HG03442 (cell line): ENCODE data around the gene FBXO42.
"Not testable (repeated sequence)": the region's sequence is repeated elsewhere in the genome, so short reads cannot be mapped to it uniquely, and the experiment has no call there.

ENCODE experiments used
- ATAC-seq: cut with Tn5 transposase; IDR thresholded peaks from one replicate; pipeline ENCODE4 v1.9.1; 2021; ENCODE audit warnings: mild to moderate bottlenecking, moderate library complexity; ENCODE audit not compliant: unreplicated experiment

FBXO42 gene

DNA sequence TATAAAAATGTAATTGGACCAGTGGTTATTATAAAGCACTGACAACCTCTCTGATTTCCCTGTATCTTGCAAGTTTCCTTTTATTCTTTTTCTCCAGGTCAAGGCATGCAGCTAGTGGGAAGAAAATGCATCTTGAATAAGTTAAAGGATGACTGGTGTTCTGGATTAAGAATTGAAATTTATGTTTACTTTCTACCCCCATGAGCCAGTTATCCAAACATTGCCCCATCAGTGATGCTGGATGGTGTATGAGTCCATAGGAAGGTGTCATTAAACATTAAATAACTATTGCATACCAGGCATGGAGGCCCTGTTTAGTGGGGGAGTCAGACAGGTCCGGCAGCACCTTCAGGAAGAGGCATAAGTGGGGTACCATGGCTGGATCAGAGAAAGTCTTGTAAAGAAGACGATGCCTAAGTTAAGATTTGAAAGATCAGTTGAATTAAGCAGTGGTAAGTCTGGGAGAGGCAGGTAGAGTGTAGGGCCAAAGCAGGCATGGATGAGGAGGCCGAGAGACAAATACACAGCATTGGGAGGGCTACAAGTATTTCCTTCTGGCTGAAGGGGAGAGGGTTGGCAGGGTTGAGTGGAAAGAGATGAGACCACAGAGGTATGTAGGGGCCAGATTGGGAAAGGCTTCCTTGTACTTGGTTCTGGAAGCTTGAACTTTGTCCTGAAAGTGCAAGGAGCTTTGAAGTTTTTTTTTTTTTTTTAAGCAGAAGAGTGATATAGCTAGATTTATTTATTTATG is 20.4 kb upstream of the FBXO42 start:
- no peak for ATAC-seq

DNA sequence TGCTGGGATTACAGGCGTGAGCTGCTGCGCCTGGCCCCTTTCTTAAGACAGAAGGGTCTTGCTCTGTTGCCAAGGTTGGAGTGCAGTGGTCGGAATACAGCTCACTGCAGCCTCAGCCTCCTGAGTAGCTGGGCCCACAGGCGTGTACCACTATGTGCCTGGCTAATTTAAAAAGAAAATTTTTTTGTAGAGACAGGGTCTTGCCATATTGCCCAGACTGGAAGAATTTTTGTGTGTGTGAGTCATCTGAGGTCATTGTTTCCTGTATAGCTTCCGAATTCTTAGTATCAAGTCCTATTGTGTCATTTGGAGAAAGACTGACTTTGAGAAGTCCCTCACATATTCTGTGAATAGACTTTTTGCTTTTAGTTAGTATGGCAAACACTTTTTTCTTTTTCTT is 19.4 kb upstream of the FBXO42 start:
- no peak for ATAC-seq

DNA sequence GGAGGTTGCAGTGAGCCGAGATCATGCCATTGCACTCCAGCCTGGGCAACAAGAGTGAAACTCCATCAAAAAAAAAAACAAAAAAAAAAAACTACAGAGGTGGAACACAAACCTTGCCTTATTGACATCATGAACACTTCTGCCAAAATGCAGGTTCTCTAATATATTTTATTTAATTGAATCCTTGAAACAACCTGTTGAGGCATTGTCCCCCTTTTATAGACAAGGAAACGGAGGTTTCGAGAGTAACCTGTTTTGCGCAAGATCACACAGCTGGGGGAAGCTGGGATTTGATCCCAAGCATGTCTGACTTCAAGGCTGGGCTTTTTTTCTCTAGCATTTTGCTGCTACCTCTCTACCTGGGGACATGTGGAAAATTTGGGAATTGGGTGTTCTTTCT is 17.5 kb upstream of the FBXO42 start:
- no peak for ATAC-seq

DNA sequence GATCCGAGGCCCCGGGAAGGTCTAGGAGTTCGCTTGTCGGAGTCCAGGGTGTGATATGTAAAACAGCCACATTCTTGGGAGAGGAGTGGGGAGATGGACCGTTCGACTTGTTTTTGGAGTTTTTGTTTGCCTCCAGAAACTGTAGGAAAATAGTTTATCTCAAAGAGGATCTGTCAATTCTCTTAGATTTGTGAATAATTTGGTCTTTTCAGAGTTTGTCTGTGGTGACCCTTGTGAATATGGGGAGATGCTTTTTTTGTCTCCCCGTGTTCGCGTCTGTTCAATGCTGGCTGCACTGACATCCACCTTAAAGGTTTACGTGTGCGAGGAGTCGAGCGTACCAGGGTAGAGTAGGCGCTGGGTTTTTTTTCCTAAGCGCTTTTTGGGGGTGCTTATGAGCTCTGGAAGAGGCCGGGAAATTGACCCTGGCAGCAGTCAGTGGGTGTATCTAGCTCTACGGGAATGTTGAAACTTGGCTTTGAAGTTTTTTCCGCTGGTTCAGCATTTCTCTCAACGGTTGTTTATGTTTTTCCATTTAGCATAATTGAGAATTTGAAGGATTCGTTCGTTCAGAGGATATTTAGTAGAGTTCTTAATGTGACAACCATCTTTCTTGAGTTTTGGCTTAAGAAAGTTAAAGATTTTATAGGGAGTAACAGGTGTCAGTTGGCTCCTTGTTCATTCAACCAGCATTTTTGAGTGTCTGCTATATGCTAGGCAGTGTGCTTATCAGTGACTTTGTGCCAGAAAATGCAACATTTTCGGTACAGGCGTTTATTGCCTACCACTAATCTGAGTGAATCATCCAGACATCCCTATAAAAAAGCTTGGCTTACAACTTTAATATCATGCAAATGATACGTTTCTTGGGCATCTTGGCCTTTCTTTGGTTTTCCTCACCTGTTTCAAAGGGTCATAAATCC is 15.9 kb upstream of the FBXO42 start:
- ATAC-seq: no peak

DNA sequence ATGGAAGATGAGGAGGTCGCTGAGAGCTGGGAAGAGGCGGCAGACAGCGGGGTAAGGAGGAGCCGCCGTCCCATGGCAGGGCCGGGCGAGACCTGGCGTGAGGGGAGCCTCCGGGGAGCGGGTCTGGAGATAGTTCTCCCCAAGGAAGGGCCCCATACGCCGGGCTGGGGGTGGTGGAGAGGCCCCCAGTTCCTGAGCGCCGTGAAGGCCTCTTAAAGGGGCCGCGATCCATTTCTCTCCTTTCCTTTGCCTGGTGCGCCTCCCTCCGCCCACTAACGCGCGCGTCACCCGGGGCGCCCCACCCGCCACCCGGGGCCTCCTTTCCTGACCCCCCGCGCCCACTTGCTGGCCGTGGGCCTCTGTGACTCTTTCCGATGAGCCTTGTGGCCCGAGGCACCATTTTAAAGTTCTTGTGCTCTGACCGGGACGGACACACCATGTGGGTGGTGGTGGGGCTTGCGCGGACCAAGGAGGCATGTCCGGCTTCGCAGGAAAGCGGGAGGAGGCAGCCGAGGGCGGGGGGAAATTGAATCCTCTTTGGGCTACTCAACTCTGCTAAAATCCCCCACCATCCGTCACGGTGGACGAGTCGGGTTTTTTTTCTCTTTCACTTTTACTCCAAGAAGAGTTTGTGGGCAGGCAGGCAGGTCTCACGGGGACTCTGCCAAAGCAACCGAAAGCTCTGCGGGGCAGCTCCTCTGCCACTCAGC is 15.1 kb upstream of the FBXO42 start:
- ATAC-seq: peak; percentile 65

DNA sequence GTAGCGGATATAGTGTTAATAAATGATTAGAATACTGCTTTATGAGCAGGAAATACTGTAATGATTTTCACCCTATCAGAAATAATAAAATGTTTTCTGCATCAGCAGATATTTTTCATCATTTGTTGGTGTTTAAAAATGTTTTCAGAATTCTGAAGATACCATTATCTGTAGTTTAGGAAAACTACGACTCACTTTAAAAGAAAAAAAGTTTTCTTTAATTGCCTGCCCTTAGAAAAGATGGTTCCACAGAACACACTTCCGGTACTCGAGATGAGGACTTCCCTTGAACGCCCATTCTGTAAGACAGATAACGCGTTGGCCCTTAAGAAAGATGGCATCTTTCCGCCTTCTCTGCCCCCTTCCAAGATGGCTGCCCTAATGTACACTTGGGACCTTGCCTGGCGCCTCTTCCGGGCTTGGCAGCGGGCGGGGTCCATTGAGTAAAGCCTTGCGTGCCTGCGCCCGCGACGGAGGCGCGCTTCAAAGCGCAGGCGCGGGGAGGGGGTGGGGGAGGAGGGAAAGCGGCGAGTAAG is 14.5 kb upstream of the FBXO42 start, which contains the start of gene SZRD1:
Gene SZRD1 (plus strand): TSS at position 521 of the 536 bp plus-strand sequence. CDS start 16 bp downstream, outside the sequence.
- peak; percentile 75 for ATAC-seq

DNA sequence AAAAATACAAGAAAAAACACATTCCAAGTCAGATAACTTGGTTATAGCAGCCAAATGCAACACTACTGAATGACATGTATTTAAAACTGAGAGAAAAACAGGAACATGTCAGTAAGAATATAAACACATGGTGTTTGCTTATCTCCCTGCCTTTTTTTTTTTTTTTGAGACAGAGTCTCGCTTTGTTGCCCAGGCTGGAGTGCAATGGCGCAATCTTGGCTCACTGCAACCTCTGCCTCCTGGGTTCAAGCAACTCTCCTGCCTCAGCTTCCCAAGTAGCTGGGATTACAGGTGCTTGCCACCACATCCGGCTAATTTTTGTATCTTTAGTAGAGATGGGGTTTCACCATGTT is 12.8 kb upstream of the FBXO42 start:
- not testable (repeated sequence) for ATAC-seq

DNA sequence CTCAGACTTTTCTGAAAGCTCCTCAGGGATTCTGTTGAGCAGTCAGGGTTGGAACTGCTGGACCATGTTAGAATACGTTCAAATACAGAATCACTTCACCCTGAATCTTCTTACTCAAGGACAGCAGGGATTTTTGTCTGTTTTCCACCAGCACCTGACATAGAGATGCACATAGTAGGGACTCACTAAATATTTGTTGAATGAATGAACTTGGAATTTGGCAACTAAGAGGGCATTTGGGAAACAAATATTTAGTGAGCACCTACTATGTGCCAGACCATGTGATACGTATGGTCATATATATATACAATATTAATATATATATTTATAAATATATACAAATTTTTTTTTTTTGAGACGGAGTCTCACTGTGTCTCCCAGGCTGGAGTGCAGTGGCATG is 4.6 kb upstream of the FBXO42 start:
- no peak for ATAC-seq

DNA sequence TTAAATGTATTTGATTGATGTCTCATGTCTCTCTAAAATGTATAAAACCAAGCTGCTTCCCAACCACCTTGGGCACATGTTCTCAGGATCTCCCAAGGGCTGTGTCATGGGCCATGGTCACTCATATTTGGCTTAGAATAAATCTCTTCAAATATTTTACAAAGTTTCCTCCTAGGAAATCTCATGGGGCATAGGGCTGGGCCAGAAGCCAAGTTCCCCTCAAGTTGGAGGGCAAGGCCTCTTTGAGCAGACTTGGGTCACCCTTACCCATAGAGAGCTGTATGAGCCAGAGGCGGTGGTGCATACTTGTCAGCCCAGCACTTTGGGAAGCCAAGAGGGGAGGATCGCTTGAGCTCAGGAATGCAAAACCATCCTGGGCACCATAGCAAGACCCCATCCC is 2.3 kb upstream of the FBXO42 start:
- no peak for ATAC-seq

DNA sequence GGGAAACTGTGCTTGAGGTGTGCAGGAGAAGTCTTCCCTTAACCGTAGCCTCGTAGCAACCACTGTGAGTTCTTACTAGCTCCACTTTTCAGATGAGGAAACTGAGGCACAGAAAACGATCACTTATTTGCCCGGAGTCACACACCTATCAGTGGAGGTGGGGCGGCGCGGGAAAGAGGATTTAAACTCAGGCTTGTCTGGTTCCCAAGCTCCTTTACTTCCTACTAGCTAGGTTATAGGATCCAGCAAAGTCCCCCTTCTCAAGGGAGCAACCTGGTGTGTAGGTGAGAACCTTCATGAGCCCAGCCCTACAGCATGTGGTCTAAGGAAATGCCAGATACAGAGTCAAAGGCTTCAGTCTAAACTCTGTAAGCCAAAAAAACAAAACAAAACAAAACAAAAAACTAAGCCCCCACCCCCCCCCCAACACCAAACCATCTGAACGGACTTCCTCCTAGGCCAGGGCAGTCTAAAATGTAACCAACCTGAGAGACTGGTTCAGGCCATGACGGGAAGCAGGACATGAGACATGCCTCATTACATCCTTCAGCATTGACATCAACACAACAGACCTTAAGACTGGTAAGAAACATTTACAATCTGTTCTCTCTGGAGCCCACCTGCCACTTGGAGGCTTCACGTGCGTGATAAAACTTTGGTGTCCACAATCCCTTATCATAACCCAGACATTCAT is 709 bp upstream of the FBXO42 start:
- no peak for ATAC-seq

DNA sequence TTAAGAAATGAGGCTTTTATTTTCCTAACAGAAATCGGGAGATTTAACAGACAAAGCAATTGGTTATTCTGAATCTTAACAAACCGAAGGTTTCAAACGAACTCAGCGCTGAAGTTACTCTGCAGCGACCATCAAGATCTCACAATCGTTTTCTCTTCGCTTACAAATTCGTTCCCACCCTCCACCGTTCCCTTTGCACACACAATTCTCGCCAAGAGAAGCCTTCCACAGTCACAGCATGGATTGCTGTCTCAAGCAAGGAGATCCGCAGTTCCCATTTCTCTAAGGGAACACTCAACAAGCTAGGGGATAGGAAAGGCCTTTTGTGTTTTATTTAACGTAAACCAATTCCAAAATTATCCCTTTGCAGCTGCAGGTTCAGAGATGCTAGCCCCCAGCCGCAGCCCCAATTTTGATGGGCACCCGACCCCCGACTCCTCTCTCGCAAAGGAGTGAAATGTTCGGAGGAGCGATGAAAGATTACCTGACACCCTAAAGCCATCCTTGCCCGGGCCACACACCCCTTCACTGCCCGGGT is 755 bp downstream of the FBXO42 start:
- no peak for ATAC-seq

DNA sequence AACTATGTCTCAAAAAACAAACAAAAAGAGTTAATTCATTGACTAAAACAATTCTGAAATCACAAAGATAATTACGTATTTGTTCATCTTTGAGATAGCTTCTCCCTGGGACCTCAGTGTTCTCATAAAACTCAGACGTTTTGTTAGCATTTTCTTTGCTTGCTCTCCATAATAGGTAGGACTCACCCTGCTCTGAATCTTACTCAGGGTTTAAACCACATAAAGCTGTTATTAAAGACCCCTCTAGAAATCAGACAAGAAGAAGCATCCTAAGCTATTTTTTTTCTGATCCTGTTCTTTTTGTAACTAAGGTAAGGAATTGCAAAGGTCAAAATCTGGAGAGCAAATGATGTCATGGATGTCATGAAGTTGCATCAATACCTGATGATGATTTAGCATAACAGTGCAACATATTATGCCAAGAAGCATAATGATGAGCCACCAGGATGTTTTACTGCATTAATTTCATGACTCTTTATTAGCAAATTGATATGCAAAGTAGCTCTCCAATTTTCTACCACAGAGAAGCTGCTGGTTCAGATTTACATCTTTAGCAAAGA is 2.4 kb downstream of the FBXO42 start:
- no peak for ATAC-seq

DNA sequence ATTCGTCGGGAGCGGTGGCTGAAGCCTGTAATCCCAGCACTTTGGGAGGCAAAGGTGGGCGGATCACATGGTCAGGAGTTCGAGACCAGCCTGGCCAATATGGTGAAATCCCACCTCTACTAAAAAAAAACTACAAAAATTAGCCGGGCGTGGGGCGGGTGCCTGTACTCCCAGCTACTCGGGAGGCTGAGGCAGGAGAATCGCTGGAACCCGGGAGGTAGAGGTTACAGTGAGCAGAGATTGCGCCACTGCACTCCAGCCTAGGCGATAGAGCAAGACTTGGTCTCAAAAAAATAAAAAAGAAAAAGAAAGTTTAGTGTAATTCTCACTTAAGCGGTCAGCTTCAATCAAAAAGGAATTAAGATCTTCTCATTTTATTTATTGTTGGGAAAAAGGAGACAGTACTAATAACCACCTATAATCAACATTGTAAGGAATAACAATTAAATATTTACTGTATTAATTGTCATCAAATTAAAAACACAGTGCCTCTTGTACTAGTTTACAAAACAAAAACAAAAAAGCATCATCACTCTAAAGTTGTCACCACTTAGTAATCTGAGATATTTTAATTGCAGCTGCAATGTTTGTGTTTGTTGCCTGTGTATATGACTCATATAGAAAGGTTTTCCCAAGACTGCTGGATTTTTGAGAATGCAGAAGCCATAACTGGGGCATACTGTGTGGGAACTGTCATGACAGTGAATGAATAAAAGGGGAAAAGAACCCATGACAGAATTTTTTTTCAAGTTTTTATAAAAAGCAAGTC is 3.7 kb downstream of the FBXO42 start:
- no peak for ATAC-seq

DNA sequence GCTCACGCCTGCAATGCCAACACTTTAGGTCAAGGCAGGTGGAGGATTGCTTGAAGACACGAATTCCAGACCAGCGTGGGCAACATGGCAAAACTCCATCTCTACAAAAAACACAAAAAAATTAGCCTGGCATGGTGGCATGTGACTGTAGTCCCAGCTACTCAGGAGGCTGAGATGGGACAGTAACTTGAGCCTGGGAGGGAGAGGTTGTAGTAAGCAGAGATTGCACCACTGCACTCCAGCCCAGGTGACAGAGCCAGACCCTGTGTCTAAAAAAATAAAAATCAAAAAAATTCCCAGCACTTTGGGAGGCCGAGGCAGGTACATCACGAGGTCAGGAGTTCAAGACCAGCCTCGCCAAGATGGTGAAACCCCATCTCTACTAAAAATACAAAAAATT is 9.0 kb downstream of the FBXO42 start:
- not testable (repeated sequence) for ATAC-seq

DNA sequence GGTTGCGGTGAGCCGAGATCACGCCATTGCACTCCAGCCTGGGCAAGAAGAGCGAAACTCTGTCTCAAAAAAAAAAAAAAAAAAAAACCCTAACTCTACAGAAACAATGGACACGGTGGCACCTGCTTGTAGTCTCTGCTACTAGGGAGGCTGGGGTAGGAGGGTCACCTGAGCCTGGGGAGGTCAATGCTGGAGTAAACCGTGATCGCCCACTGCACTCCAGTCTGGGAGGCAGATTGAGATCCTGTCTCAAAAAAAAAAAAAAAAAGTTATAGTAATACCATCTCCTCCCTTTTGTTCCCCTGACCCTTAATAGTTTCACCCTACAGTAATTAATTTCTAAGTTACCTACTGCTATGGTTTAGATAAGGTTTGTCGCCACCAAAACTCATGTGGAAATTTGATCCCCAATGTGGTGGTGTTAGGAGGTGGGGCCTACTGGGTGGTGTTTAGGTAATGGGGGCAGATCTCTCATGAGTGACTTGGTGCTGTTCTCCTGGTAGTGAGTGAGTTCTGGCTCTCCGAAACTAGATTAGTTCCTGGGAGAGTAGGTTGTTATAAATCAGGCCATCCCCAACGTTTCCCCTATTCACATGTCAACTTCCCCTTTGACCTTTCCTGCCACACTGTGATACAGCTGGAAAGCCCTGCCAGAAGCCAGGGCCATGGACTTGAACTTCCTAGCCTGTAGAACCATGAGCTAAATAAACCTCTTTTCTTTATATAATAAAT is 9.8 kb downstream of the FBXO42 start:
- no peak for ATAC-seq

DNA sequence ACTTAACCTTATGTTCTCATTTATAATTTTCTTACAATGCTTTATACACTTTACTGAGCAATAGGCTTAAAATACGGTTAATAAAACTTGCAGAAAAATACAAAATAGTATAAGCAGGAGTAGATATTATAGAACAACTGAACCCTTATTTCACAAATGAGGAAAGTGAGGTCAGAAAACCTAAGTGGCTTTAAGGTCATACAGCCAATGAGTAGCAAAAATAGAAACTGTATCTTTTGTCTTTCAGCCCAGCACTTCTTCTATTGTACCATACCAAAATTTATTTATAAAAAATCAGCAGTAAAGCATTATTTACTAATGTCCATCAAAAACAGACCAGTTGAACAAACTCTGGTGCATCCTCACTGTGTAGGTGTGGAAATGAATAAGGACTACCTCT is 11.6 kb downstream of the FBXO42 start:
- no peak for ATAC-seq

DNA sequence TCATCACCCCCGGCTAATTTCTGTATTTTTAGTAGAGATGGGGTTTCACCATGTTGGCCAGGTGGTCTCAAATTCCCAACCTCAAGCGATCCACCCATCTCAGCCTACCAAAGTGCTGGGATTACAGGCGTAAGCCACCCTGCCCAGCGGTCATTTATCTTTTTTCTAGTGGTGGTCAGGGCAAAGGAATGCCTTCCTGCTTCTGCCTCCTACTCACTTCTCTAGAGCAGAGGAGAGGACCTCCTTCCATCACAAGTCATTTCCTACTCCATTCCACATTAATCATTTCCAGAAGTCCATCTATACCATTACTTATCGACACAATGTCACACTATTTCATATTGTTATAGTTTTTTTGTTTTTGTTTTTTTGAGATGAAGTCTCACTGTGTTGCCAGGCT is 13.3 kb downstream of the FBXO42 start:
- ATAC-seq: no peak

DNA sequence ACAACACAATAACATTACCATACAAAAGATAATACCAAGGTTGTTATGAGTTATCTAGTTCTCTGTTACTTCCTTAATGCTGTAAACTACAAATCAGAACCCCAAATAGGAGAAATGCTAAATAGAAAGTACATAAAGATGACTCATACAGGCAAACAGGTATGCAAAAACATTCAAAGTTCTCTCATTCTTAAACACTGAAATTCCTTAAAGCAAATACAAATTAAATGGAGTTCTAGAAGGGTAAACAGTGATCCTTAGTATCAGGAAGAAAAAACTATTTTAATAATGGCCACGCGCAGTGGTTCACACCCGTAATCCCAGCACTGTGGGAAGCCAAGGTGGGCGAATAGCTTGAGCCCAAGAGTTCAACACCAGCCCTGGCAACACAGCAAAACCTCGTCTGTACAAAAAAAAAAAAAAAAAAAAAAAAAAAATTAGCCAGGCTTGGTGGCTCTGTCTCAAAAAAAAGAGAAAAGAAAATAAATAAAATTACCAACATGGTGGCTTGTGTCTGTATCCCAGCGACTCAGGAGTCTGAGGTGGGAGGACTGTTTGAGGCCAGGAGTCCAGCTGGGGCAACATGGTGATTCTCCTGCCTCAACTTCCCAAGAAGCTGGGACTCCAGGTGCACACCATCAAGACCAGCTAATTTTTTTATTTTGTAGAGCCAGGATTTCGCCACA is 17.5 kb downstream of the FBXO42 start:
- no peak for ATAC-seq
